Left ventricle myocardium inferior (tissue), 1 donor: ENCODE results near the gene CFAP97D1. TPM values are rescaled to one million over a fixed set of nuclear protein-coding genes. Genes with fewer than 3 reads are reported as not detected.
"Not testable (repeated sequence)": the region's sequence is repeated elsewhere in the genome, so short reads cannot be mapped to it uniquely, and the experiment has no call there.

Source experiments
- DNase-seq: peaks from one replicate; pipeline ENCODE4 v3.0.0-alpha.2; 2020
- H3K27ac ChIP-seq: fragments of 200-600 bp; replicated peaks from 2 replicates; pipeline ENCODE4 v1.8.0; 2021
- H3K27me3 ChIP-seq: fragments of 200-600 bp; 2 replicates; pipeline ENCODE4 v1.8.0; 2021; ENCODE audit warnings: low read depth
- H3K36me3 ChIP-seq: fragments of 200-600 bp; 2 replicates; pipeline ENCODE4 v1.8.0; 2021
- H3K4me1 ChIP-seq: fragments of 200-600 bp; 2 replicates; pipeline ENCODE4 v1.8.0; 2021
- H3K4me3 ChIP-seq: fragments of 200-600 bp; 2 replicates; pipeline ENCODE4 v1.8.0; 2021; ENCODE audit warnings: mild to moderate bottlenecking, moderate library complexity
- H3K9me3 ChIP-seq: fragments of 200-600 bp; replicated peaks from 2 replicates; pipeline ENCODE4 v1.8.0; 2021
- intact Hi-C: fragments of 100-400 bp; cut with micrococcal nuclease; formaldehyde crosslinking; loops from one replicate; pipeline ENCODE4 v1.11.0; 2022
- total RNA-seq: library from RNA; stranded (reverse); fragmentation: NEBNext Ultra II Directional; extraction: Animal tissue kit (Norgen Biotek cat#: 25700); gene quantifications from one replicate; pipeline ENCODE4 v1.2.1, GENCODE V29; 2021
- TF ChIP-seq, protein P1 (sequence below): fragments of 200-600 bp; IDR thresholded peaks from 2 replicates; pipeline ENCODE4 v1.8.0; 2021; ENCODE audit warnings: antibody characterized with exemption, mild to moderate bottlenecking, borderline replicate concordance
- donor health status: DM: no; HTN: yes; CAD: no; lungs with severe emphysema.

The CFAP97D1 gene
- total RNA-seq, 1 donor from 2014 or later = 0.05 TPM

DNA sequence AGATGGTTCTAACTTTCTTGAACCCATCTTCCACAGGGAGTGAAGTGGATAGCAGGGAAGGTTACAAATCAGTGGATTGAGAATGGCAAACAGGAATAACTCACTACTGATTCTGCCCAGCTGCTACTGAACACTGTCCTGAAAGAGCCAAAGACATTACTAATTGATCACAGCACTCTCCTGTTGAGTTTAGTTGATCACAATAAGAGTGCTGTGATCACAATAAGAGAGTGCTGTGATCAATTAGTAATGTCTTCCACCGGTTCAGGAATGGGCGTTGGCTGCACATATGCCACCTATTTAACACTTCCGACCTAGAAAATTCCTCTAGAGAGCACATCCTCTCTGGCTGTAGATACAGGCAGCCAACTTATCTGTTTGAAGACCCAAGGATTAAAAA lies 11.4 kb downstream of the CFAP97D1 start:
- no peak for DNase-seq
- H3K4me3 ChIP-seq = no peak overlapping the region
- no peaks in the 10 kb centered on the region for H3K36me3 ChIP-seq
- H3K27me3 ChIP-seq = no peaks in the 10 kb centered on the region
- peaks cover 8% of the 10 kb centered on the region for H3K9me3 ChIP-seq
- intact Hi-C loops = no loop called here
- no peak overlapping the region for H3K27ac ChIP-seq
- TF ChIP-seq, protein P1, sequence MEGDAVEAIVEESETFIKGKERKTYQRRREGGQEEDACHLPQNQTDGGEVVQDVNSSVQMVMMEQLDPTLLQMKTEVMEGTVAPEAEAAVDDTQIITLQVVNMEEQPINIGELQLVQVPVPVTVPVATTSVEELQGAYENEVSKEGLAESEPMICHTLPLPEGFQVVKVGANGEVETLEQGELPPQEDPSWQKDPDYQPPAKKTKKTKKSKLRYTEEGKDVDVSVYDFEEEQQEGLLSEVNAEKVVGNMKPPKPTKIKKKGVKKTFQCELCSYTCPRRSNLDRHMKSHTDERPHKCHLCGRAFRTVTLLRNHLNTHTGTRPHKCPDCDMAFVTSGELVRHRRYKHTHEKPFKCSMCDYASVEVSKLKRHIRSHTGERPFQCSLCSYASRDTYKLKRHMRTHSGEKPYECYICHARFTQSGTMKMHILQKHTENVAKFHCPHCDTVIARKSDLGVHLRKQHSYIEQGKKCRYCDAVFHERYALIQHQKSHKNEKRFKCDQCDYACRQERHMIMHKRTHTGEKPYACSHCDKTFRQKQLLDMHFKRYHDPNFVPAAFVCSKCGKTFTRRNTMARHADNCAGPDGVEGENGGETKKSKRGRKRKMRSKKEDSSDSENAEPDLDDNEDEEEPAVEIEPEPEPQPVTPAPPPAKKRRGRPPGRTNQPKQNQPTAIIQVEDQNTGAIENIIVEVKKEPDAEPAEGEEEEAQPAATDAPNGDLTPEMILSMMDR = no peak
- no peaks in the 10 kb centered on the region for H3K4me1 ChIP-seq

DNA sequence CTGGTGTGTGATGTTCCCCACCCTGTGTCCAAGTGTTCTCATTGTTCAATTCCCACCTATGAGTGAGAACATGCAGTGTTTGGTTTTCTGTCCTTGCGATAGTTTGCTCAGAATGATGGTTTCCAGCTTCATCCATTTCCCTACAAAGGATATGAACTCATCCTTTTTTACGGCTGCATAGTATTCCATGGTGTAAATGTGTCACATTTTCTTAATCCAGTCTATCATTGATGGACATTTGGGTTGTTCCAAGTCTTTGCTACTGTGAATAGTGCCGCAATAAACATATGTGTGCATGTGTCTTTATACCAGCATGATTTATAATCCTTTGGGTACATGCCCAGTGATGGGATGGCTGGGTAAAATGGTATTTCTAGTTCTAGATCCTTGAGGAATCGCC lies 12.4 kb downstream of the CFAP97D1 start:
- DNase-seq, intact Hi-C loops, H3K4me3 ChIP-seq, H3K27ac ChIP-seq, H3K36me3 ChIP-seq, H3K4me1 ChIP-seq, H3K27me3 ChIP-seq, H3K9me3 ChIP-seq: not testable (repeated sequence)

DNA sequence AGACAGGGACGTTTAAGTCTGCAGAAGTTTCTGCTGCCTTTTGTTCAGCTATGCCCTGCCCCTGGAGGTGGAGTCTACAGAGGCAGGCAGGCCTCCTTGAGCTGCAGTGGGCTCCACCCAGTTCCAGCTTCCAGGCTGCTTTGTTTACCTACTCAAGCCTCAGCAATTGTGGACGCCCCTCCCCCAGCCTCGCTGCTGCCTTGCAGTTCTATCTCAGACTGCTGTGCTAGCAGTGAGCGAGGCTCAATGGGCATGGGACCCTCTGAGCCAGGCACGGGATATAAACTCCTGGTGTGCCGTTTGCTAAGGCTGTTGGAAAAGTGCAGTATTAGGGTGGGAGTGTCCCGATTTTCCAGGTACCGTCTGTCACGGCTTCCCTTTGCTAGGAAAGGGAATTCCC lies 17.8 kb downstream of the CFAP97D1 start:
- H3K4me1 ChIP-seq, H3K4me3 ChIP-seq, H3K27me3 ChIP-seq, H3K27ac ChIP-seq, H3K36me3 ChIP-seq, intact Hi-C loops, DNase-seq, H3K9me3 ChIP-seq: not testable (repeated sequence)

DNA sequence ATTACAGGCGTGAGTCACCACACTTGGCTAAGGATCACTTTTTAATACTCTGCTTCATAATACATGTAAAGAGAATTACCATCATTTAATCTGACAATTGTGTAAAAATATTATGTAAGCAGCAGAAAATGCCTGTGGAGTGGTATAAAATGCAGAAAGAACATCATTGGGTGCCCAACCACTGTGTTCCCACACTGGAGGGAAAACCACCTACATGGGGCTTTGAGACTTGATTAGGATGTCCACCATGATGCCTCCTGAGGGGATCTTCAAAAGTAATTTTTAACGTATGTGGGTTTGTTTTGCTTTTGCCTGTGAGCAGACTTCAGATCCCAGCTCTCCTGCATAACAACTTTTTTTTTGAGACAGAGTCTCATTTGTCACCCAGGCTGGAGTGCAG lies 18.8 kb downstream of the CFAP97D1 start:
- intact Hi-C loops = no loop called here
- TF ChIP-seq, protein P1 = no peak
- no peaks in the 10 kb centered on the region for H3K4me1 ChIP-seq
- H3K9me3 ChIP-seq = peaks cover 4% of the 10 kb centered on the region
- no peak overlapping the region for H3K27ac ChIP-seq
- no peak overlapping the region for H3K4me3 ChIP-seq
- H3K27me3 ChIP-seq = no peaks in the 10 kb centered on the region
- peaks cover 17% of the 10 kb centered on the region for H3K36me3 ChIP-seq
- no peak for DNase-seq

DNA sequence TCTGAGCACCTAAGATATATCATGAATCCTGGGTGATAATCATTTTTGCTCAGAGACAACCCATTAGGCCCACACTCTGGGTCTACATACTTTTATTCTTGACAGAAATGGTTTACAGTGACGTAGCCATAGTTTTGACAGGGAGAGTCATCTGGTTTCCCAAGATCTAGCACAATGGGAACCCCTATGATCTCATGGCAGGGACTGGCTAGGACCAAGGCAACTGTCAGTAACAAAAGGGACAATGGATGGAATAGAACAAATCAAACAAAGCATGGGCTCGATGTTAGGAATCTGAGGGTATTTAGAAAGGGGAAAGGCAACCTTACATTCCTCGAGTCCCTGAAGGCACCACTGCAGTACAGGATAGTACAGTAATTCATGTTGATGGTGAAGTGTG lies 20.5 kb downstream of the CFAP97D1 start:
- H3K27me3 ChIP-seq = no peaks in the 10 kb centered on the region
- H3K27ac ChIP-seq = no peak overlapping the region
- intact Hi-C loops = no loop called here
- TF ChIP-seq, protein P1 = no peak
- no peak overlapping the region for H3K4me3 ChIP-seq
- H3K9me3 ChIP-seq = no peaks in the 10 kb centered on the region
- peaks cover 30% of the 10 kb centered on the region for H3K36me3 ChIP-seq
- no peak for DNase-seq
- H3K4me1 ChIP-seq = no peaks in the 10 kb centered on the region

DNA sequence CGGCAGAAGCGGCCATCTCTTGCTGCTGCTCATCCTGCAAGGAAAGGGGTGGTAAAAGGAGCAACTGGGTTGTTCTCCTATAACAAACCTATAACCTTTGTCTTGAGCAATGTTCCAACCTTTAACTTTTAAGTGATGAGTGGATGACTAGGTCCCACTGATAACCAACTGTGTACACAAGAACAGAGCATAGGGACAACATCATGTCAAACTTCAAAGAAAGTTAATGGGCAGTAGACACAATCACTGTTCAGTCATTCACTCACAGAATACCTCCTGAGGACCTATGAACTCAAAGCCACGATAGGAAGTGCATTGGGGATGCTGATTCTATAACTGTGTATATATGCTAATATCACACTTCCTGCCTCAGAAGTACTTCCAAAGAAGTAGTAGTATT lies 21.6 kb downstream of the CFAP97D1 start:
- no peaks in the 10 kb centered on the region for H3K4me1 ChIP-seq
- no peak overlapping the region for H3K27ac ChIP-seq
- intact Hi-C loops = no loop called here
- H3K9me3 ChIP-seq = no peaks in the 10 kb centered on the region
- no peak for DNase-seq
- TF ChIP-seq, protein P1 = no peak
- H3K27me3 ChIP-seq = no peaks in the 10 kb centered on the region
- H3K36me3 ChIP-seq = peaks cover 39% of the 10 kb centered on the region
- no peak overlapping the region for H3K4me3 ChIP-seq

DNA sequence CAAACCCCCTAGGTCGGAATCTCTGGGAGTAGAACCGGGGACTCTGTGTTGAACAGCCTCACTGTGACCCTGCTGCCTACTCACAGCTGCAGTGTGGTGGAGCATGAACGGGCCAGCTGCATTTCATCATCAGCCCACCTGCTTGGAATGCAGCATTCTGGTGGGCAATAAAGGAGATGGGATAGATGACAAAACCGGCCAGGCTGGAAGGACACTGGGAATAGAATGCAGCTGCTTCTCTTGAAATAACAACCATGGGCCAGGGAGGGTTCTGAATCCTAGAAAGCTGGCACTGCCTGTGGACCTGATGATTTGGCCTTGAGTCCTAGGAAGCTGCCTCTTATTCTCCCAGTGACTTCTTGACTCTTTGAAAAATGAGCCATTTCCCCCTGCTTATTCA lies 23.5 kb downstream of the CFAP97D1 start:
- Histone ChIP-seq H3K27ac (no peak overlapping the region), H3K9me3 (no peaks in the 10 kb centered on the region), H3K4me3 (no peak overlapping the region), H3K36me3 (peaks cover 58% of the 10 kb centered on the region), H3K4me1 (no peaks in the 10 kb centered on the region), H3K27me3 (no peaks in the 10 kb centered on the region)
- intact Hi-C loops = no loop called here
- no peak for DNase-seq
- TF ChIP-seq, protein P1 = no peak
